ENCODE data around the gene CCND1.

CCND1 gene

DNA sequence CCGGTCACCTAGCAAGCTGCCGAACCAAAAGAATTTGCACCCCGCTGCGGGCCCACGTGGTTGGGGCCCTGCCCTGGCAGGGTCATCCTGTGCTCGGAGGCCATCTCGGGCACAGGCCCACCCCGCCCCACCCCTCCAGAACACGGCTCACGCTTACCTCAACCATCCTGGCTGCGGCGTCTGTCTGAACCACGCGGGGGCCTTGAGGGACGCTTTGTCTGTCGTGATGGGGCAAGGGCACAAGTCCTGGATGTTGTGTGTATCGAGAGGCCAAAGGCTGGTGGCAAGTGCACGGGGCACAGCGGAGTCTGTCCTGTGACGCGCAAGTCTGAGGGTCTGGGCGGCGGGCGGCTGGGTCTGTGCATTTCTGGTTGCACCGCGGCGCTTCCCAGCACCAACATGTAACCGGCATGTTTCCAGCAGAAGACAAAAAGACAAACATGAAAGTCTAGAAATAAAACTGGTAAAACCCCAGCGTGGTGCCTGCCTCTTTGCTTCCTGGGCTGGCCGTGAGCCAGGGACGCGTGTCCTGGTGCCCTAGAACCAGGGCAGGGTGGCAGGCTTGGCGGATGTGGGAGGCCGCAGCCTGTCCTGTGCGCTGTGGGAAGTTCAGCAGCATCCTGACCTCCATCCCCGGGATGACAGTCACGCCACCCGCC is 13.2 kb downstream of the CCND1 start:
- DNase-seq (ENCODE audit: low read depth), result no peak

DNA sequence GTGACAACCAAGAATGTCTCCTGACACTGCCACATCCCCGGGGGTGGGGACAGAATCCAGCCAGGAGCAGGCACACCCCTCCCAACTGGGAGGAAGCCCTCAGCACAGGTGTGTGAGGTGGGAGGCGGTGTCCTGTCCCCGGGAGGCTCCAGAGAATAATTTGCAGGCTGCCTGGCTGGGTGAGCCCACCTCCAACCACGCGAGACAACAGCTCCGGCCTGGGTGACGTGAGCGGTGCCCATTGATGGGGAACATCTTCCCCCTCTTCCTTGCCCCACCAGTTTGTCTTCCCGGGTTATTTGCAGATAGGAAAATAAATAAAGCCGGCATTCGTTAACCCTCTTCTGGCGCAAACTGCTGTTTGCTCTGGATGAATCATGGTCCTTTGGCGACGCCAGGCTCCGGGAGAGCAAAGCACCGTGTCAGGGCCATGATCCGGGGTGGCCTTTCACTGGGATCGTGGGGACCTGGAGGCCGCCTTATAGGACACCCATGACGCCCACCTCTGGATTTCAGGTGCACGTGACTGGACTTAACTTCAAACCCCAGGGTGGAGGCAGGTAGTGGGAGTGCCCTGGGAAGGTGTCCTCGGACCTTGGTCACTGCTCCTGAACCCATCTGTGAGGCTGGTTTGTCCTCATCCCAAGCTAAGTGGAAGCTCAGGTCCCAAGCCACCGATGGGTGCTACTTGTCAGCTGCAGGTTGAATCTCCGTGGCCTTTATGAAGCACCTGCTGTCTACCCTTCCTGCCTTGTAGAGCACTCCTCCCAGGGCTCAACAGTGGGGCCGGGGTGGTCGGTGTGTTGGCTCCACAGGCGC is 13.9 kb downstream of the CCND1 start:
- no peak for DNase-seq (ENCODE audit: low read depth)

DNA sequence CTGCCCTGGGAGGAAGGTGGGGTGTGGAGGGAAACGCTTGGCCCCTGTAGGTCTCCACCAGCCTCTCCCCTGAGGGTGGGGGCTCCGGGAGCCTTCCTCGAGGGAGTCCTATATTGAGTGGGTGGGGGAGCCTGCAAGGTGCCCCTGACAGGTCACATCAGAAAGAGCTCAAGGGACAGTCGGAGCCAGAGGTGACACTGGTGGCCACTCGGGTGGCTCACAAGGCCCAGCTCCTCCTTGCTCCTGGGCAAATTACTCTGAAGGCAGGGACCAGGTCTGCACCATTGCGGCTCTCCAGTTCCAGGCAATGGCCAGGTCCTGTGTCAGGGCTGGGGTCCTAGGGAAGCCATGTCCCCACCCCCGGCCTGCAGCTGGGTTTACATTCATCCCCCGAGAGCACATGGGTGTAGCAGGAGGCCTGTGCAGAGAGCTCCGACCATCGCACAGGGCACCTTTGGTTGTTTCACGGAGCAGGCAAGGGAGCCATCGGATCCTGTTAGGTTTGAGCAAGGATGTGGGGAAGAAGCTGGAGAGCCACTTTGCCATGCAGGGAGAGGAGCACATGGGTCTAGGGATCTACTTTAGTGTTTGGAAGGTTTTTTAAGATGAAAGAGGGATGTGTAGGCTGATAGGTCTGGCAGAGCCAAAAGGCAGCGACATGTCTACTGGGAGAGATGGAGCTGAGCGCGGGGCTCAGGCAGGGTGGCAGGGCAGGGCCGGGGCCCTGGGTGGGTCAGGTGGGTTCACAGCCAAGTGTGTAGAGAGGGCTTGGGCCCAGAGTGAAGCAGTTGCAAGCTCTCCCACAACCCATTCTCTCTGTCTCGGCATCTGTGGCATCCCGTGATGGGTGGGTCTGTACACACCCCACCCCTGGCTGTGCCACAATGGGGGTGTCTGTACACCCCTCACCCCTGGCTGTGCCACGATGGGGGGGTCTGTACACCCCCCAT is 14.8 kb downstream of the CCND1 start:
- no peak for DNase-seq (ENCODE audit: low read depth)

DNA sequence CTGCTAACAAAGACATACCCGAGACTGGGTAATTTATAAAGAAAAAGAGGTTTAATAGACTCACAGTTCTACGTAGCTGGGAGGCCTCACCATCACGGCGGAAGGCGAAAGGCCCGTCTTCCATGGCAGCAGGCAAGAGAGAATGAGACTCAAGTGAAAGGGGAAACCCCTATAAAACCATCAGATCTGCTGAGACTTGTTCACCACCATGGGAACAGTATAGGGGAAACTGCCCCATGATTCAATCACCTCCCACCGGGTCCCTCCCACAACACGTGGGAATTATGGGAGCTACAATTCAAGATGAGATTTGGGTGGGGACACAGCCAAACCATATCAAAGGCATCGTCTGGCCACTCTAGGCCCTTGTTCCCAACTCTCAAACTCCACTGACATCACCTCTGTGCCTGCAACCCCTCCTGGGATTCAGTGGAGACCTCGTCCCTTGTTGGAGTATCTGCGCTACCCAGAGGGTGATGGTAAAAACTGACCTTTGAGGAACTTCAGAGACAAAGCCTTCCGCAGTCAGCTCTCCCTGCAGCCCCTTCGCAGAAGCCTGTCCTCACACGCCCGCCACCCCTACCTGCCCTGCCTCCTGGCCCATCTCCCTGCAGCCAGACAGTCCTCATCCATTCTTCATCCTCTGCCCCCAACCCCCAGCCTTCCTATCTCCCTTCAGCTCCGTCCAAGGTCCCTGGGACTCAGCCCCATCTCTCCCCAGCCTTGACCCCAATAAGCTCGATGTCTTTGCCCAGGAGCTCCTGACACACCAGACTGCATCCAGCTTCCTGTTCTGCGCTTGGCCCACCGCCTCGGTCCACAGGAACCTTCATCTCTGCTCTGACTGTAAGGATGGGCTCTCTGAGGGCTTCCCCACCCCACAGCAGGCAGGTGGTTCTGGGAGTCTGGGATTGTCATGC is 15.8 kb downstream of the CCND1 start:
- no peak for DNase-seq (ENCODE audit: low read depth)

DNA sequence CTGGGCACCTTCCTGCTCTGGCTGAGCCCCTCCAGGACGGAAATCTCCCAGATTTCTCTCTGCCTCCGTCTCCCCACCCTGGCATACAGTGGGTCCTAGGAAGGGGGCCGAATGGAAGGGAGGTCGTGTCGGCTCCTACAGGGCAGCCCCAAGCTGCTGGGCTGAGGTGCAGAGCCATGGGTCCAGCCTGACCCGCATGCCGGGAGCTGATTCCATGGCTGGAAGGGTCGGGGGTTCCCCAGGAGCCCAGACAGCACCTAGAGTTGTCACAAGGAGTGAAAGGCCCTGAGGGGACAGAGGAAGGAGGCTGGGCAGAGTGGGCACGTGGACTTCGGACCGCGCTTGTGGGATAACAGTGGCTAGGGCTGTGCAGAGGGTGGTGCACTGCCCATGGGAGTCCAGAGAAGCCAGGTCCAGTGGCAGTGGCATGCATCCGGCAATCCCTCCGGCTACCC is 16.5 kb downstream of the CCND1 start:
- DNase-seq (ENCODE audit: low read depth), result no peak

DNA sequence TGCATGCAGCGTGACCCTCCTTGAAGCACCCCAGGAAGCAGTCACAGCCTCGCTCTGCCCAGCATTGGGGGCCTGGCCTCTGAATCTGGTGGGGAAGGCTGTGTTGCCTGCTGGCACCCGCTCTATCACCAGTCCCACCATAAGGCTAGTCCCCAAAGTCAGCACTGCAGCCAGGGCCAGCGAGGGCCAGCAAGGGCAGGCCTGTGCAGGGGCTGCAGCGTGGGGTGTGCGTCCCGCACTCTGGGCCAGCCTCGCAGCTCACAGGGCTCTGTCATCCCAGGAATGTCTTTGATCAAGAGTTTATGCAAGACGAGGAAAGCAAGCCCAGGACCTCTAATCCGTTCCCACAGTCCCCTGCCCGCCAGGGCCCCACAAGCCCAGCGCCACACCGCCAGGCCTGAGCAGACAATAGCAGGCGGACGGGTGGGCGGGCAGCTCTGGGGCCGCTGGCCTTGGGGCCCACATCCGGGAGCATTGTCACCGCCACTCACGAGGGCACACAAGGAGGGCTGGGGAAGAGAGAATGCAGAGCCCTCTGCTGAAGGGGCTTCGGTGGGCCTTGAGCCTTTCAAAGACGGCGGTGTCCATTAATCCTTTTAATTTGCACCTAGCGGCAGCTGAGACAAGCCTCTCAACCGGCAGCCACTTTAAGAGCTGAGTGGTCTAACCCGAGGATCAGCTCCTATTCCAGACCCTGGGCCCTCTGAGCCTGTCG is 17.1 kb downstream of the CCND1 start:
- DNase-seq (ENCODE audit: low read depth), result no peak

DNA sequence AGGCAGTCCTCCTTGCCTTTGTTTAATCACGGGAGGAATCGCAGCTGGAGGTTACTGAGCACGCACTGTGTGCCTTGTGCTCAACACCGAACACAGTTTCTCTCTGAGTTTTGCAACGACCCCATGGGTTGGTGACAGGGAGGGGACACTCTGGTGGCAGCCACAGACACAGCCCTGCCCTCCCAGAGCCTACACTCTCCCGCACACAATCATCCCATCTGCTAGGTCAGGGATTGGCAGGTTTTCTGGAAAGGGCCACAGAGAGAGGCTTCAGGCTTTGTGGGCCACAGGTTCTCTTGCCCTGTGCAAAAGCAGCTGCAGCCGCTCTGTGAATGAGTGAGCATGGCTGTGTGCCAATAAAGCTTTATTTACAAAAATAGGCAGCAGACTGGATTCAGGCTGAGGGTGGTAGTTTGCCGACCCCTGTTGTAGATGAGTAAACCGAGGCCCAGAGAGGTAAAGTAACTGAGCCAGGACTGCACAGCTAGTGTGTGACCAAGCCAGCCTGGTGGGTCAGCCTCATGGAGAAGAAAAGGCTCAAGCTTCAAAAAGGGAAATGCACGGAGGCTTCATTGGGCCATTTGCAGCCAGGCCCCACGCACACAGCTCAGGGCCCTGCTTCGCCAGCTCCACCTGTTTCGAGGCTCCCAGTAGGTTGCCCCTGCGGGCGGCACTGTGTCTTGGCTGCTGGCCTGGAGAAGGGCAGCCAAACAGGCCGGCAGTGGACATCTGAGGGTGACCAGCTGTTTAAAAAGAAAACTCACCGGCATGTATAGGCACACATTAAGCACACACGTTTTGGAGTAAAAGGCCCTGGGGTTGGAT is 17.9 kb downstream of the CCND1 start:
- DNase-seq (ENCODE audit: low read depth), result no peak

DNA sequence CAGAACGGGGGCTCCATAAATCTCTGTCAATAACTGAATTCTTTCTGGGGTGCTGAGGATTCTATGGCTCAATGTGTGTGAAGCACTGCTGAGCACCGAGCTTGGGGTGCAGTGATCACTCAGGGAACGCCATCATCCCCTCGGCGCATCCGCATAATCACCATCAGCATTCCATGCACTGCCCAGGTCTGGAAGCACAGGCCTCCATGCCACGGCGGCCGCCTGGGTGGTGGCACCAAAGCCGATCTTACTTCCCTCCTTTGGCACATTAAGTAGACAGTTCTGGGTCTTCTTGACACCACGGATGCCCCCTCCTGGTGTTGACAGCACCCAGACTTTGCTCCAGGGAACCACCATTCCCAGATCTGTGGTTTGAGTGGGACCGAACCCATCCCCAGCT is 18.6 kb downstream of the CCND1 start:
- no peak for DNase-seq (ENCODE audit: low read depth)

DNA sequence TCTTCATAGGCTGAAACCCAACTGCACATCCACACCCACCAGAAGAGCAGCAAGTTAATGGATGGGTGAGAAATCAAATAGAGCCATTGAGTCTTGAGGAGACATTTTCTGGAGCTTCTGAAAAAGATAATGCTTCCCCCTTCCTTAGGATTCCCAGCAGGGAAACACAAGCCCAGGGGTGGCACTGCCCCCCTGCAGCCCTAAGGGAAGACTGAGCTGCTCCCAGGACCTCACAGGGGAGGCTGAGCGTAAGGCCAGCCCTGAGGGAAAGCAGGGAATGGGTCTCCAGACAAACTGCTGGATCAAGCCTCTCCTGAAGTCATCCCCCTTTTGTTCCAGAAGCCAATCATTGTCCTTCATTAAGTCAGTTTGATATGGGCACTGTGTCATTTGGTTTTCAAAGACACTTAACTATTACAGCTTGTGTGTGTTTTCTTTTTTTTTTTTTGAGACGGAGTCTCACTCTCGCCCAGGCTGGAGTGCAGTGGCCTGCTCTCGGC is 19.1 kb downstream of the CCND1 start:
- no peak for DNase-seq (ENCODE audit: low read depth)

DNA sequence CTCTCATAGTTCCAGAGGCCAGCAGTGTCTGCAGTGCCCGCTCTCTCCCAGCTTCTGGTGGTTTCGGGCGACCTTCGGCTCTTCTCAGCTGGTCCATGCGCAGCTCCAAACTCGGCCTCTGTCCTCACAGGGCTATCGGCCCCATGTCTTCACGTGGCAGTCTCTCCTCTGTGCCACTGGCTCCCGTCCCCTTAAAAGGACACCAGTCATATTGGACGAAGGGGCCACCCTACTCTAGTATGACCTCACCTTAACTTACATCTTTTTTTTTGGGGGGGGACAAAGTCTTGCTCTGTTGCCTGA is 20.4 kb downstream of the CCND1 start:
- no peak for DNase-seq (ENCODE audit: low read depth)

DNA sequence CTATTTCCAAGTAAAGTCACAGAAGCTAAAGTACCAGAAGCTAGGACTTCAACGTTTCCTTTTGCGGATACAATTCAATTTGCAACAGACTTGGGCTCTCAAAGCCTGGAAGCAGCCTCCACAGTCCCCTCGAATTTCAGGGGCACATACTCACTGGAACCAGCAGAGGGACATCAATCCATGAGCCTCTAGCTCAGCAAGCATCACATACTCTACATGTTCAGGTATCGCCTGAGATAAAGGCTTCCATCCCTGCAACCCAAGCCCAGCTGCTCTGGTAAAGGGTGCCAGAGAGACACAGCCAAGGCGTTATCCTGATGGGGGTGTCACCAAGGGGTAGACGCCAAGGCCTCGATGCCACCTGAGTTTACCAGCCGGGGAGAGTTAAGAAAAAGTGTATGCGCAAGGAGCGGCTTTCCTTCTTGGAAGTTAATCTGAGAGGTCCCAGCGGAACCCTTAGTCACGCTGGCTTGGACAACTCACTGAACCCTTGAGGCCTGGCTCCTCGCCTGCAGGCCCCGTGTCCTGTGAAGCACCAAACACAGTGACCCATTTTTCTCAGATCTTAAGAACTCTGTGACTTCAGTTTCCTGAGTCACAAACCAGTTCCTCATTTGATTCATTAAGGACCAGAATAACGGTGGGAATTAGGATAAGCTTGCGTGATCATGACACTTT is 21.2 kb downstream of the CCND1 start:
- no peak for DNase-seq (ENCODE audit: low read depth)

DNA sequence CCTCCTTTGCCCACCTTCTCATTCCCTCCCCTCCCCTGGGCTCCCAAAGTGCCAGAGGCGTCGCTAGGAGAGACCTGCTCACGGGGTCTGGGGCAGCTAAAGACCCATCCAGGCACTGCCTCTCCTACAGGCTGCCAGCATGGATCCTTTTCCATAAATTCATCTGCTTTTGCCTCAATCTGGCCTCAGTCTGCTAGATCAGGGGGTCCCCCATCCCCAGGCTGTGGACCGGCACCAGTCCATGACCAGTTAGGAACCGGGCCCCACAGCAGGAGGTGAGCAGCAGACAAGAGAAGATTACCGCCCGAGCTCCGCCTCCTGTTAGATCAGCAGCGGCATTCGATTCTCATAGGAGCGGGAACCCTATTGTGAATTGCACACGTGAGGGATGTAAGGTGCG is 21.9 kb downstream of the CCND1 start:
- no peak for DNase-seq (ENCODE audit: low read depth)

DNA sequence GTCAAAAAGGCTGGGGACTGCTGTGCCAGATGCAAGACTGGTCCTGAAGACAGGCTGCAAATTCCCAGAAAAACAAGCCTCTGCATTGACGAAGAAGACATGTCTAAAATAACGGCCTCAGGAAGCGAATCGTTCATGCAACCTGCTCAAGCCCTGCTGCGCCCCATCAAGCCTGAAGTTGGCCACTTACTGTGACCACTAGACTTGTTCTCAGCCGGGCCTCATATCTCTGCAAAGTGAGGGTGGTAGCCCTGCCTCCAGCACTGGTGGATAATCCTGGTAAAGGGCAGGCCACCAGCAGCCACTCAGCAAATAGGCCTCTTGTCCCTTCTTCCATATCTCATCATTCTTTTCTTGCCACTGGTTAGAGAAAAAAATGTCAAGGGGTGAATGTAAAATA is 22.4 kb downstream of the CCND1 start:
- no peak for DNase-seq (ENCODE audit: low read depth)

DNA sequence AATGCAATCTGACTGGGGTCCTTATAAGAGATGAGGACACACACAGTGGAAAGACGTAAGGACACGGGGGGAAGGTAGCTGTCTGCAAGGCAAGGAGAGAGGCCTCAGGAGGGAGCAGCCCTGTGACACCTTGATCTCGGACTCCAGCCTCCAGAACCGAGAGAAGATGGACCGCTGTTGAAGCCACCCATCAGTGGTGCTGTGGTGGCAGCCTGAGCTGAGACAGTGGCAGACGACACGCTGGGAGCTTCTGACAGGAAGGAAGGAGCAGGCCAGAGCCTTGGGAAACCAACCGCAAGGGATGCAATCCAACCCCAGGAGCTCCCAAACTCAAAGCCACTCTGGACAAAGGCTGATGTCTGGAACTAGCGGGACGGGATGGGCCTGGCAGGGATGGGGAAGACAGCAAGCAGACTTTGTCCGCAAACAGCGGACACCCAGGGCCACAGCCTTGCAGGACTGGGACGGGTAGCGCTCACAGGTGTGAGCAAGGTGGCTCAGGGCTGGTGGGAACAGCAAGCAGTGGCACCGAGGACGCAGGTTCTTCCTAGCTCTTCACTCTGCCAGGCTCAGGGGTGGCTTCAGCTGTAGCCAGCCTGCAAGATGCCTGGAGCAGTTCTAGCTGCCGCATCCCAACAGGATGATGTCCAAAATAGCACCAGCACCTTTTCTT is 23.3 kb downstream of the CCND1 start:
- no peak for DNase-seq (ENCODE audit: low read depth)

DNA sequence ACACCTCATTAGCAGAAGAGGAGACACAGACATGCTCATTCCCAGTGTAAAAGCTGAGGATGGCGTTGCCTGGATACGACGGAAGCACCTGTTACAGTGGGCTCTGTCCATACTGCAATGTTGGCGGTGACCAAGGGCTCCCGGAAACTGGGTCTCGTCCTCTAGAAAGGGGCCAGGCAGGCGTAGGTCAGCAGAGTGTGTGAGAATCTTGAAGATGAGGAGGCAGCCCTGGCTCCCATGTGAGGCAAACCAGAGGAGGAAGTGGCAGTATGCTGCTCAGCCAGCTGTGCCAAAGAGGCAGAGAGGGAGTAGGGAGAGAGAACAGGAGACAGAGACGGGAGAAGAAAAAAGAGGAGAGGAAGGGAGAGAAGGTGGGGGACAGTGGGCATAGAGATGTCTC is 23.9 kb downstream of the CCND1 start:
- DNase-seq (ENCODE audit: low read depth), result no peak

DNA sequence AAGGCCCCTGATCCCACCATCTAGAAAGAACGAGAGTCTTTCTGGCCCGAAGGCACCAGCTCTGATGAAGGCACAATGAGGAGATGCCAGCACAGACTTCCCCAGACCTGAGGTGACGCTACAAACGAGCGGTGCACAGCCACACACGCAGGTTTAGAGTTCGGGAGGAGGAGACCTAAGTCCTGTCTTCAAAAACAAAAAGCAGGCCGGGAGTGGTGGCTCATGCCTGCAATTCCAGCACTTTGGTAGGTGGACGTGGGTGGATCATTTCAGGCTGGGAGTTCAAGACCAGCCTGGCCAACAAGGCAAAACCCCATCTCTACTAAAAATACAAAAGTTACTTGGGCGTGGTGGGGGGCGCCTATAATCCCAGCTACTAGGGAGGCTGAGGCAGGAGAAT is 24.7 kb downstream of the CCND1 start:
- no peak for DNase-seq (ENCODE audit: low read depth)

DNA sequence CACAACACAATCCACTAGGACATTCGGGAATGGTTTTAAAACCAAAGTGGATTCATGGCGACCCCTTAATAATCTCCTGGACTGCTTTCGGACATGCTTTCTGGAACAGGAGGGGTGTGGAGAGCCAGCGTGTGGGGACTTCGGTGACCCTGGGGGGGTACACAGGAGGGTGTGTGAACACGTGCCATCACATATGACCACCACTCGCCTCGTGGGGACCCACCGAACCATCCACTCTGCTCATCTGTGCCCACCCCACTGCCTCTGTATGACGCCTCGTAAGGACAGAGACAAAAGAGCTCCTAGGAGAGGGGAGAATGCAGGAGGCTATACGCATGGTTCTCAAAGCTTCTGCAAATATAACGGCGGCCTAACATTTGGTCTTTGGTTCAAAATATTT is 25.3 kb downstream of the CCND1 start:
- DNase-seq (ENCODE audit: low read depth), result no peak

DNA sequence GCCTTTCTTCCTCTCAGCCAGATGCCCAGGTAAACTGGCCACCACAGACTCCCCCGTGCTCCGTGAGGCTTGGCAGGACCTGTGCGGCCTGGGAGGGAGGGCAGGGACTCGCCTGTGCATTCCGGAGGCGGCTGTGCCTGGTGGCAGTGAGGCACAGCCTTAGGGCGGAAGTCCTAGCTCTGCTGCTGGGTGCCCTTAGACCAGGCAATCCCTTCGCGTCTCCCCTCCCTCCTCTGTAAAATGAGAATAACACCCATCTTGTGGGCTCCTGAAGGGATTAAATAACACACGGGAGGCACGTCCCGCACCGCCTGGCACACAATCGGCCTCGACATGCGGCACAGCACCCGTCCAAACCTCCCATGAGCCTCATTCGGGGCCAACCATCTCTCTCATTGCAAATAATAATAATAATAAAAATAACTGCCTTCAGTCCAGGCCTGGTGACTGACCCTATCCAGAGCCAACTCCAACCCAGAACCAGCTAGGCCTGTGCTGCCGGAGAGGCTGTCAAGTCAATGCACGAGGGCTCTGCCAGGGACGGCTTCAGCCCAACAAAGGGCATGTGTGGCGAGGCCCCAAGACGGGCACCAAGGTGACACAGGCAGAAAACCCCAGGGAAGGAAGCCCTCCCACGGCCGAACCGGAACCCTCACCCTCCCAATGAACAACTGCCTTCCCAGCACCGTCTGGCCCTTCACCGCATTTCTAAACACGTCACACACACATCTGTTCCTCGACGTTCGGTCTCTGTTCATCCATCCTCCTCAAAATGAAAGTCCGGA is 26.0 kb downstream of the CCND1 start:
- no peak for DNase-seq (ENCODE audit: low read depth)

All from HS-27A (cell line).